GM20000 (cell line): Measurements from ENCODE around the gene SRSF2.

Source experiments
- DNase-seq: peaks from one replicate; pipeline ENCODE4 v3.0.0; 2012; ENCODE audit warnings: low spot score
- TF ChIP-seq, protein P1 (sequence below): IDR thresholded peaks from 2 replicates; pipeline ENCODE4 v1.5.1; 2012; ENCODE audit warnings: mild to moderate bottlenecking, control low read depth; ENCODE audit errors: extremely low read depth, missing control alignments

Gene SRSF2

DNA sequence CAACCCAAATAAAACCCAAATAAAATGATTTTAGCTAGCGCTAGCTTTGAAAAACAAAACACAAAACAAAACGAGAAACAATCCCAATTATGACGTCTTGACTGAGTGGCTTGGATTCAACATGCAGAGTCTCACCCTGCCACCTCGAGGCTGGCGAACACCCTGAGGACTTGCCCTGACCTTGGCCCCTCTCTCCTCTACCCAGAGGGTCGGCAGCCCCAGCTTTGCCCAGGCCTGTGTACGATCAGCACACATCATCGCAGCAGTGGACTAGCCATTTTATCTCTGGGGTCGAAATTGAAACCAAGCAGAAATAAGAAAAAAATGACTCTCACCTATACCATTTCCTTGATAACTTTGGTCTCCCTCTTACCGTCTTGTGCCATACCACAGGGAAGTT lies 15.7 kb downstream of the SRSF2 start:
- TF ChIP-seq, protein P1, sequence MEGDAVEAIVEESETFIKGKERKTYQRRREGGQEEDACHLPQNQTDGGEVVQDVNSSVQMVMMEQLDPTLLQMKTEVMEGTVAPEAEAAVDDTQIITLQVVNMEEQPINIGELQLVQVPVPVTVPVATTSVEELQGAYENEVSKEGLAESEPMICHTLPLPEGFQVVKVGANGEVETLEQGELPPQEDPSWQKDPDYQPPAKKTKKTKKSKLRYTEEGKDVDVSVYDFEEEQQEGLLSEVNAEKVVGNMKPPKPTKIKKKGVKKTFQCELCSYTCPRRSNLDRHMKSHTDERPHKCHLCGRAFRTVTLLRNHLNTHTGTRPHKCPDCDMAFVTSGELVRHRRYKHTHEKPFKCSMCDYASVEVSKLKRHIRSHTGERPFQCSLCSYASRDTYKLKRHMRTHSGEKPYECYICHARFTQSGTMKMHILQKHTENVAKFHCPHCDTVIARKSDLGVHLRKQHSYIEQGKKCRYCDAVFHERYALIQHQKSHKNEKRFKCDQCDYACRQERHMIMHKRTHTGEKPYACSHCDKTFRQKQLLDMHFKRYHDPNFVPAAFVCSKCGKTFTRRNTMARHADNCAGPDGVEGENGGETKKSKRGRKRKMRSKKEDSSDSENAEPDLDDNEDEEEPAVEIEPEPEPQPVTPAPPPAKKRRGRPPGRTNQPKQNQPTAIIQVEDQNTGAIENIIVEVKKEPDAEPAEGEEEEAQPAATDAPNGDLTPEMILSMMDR: no peak

DNA sequence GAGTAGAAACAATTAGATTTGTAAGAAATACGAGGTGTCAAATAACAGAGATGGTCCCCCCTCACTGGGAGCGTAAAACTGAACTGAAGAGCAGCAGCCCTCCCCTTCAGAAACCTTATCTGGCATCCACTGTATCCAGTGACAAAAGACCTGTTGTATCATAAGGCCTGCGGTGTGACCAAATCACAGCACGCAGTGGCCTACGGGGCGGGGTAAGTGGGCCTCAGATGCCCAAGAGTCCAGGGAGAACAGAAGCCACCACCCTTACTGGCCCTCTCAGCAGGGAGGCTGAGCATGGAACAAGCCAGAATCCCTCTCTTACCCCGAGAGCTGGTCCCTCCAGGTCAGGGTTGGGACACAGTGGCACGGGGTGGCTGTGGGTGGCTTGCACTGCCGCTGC lies 16.2 kb downstream of the SRSF2 start:
- TF ChIP-seq, protein P1: no peak
- DNase-seq: no peak

More for the DNA sequence above, 15.7 kb downstream of the SRSF2 start:
- DNase-seq: no peak

GRCh38 chr17:76720211-76720610 lies 16.9 kb downstream of the SRSF2 start:
- TF ChIP-seq, protein P1: no peak
- no peak for DNase-seq

DNA sequence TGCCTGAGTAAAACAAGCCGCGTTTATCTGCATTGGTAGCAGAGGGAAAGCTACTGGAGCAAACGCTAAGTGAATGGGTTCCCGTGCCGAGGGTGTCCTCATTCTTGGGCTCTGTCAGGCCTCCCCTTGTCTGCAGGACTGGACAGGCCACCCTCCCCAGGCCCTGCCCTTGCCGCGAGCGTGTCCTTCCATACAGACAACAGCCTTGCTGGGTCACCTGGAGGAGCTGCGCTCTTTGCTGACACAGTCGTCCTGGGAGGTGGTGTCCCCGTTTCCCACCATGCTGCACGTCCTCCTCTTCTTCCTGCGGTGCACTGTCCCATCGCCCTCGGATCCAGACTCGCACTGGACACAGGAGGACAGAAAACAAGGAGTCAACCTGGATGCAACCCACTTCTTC lies 18.6 kb downstream of the SRSF2 start:
- no peak for DNase-seq
- TF ChIP-seq, protein P1: no peak

DNA sequence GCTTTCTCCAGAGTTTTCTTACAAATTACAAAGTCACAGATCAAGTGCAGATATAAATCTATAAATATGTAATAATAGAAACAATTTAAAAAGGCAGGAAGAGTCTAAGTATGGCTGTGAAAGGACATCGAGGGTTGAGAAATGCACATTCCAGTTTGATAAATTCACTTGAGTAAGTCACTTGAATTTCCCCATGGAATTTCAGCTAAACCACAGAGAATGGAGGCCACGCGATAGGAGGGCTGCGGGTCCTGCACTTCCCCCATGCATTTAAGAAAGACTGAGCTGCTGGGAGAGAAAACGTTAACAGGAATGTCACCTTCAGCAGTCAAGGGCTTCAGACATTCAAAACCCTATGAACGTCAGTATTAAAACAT lies 20.3 kb downstream of the SRSF2 start:
- no peak for DNase-seq
- TF ChIP-seq, protein P1: no peak

GRCh38 chr17:76716146-76716838 lies 20.8 kb downstream of the SRSF2 start:
- TF ChIP-seq, protein P1: no peak
- no peak for DNase-seq

GRCh38 chr17:76715496-76715830 lies 21.7 kb downstream of the SRSF2 start:
- DNase-seq: no peak
- TF ChIP-seq, protein P1: no peak
